Anterior cingulate cortex (tissue), 58 donors: ENCODE measurements around the gene KCNC3.
"Not testable (repeated sequence)": the region's sequence is repeated elsewhere in the genome, so short reads cannot be mapped to it uniquely, and the experiment has no call there.

Experiments used
- DNase-seq, 58 donors: peaks; one replicate each; lab custom pipeline; 2025; lab: John Stamatoyannopoulos, UW

KCNC3 gene

DNA sequence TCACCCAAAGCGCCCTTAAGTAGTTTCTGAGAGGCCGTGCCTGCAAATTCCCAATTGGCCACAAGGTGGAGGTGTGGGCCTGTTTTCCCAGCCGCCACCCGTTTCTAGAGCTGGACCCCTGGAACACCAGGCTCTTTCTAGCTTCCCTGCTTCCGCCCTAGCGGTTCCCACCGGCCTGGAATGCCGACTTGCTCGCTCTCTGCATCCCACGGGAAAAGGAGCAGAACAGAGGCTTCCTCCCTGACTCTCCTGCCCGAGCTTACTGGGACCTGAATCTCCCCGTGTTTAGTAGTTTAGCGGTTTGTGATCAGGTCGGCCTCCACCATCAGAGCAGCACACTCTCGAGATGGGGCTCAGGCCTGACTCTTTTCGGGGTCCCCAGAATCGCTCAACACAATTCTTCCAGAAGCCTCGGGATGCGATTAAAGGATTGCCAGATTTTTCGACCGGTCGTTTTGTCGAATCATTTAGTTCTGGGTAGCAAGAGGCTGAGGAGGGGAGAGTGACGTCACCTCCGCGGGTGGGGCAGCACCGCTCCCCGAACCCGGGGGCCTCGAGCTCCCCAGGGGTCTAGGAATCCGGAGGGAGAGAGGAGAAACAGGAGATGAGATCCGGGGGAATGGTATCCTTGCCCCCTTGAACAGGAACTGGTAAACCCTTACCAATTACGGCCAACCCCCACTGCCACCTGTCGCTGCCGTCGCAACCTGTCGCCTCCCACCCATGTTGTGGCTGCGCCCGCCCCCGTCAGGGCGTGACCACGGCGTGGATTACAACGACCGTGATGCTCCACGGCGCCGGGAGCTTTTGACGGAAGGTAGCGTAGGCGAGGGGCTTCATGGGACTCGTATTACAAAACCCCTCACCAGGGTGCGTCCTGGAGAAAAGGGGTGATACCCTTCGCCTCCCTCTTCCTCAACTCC lies 28.3 kb upstream of the KCNC3 start:
- peak in 56 of 58 donors; percentile 34 to 87 (median 68) for DNase-seq

DNA sequence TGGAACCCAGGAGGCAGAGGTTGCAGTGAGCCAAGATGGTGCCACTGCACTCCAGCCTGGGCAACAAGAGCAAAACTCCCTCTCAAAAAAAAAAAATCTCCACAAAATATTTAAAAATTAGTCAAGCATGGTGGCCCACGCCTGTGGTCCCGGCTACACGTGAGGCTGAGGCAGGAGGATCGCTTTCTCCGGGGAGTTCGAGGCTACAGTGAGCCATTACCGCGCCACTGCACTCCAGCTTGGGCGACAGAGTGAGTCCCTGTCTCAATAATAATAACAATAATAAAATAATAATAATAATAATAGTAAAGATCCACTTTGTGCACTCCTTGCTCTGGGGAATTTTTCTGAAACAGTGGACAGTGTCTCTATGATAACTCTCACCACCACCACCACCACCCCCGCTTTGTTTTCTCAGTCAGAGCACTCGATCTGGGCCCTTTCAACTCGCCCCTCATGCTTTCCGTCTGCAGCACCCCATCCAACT lies 27.6 kb upstream of the KCNC3 start:
- DNase-seq: no peak

DNA sequence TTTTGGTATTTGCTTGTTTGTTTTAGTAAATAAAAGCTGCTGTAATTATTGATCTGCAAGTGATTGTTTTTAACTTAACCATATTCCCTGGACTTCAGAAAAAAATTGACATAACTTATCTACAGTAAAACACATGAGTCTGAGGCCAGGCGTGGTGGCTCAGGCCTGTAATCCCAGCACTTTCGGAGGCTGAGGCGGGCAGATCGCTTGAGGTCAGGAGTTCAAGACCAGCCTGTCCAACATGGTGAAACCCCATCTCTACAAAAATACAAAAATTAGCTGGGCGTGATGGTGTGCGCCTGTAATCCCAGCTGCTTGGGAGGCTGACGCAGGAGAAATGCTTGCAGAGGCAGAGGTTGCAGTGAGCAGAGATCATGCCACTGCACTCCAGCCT lies 24.3 kb upstream of the KCNC3 start:
- DNase-seq: not testable (repeated sequence)

DNA sequence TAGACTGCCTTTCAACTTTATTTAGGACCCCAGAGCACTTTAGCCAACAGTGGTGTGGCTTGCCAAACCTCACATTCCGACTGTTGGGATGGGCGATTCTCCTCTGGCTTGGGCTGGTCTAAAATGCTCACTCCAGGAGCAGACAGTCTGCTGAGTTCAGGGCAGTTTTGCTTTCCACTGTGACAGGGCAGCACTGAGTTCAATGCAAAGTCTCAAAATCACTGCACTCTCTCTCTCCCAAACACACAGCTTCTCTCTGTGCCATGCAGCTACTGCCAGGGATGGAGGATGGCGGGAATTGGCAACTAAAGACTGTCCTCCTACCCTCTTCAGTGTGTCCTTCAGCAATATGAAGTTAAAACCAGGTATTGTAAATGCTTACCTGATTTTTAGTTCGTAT lies 23.1 kb upstream of the KCNC3 start:
- no peak for DNase-seq

DNA sequence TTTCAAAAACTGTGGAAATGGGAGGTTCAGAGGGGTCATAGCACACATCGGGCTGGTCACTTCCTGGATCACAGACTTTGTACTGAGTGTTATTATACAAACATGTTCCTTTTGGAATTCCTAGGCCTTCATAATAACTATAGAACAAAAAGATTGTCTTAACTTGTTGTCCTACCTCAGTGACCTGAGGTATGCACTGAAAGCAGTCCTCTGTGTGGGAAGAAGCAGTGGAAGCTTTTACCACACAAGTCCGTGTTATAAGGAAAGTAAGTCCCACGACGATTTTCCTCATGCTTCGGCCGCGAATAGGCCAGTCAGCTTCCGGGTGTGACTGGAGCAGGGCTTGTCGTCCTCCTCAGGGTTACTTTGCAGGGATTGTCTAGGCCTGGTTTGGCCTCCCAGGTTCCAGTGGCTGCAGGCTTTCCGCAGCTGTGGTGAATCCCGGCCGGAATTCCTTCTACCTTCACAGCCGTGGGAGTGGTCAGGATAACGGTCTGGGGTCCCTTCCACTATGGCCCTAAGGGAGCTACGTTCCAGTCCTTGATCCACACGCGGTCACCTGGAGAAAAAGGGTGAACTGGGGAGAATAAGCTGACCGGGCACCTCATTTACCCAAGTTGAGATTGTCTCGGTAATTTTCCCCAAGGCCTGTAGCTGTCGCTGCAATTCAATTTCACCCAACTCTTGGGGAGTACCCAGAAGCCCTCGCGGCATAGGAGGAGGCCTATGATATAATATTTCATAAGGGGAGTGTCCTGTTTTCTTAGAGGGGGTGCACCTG lies 20.3 kb upstream of the KCNC3 start:
- no peak for DNase-seq

DNA sequence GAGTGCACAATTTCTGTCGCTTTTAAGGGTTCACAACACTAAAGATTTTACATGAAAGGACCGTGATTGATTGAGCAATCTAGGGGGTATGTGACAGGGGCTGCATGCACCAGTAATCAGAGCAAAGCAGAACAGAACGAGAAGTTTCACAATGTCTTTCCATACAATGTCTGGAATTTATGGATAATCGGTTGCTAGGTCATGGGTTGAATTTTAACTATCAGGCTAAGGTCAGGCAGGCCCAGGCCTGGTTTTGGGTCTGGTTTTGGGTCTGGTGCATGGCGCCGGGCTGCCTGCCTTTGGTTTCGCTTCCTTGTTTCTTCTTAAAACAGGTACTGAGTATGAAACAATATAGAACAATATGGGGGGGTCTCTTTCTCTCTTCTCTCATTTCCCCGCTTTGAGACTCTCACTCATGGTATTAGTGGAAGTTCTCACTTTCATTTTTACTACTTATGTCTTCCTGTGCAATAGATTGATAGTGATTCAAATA lies 18.0 kb upstream of the KCNC3 start:
- not testable (repeated sequence) for DNase-seq

DNA sequence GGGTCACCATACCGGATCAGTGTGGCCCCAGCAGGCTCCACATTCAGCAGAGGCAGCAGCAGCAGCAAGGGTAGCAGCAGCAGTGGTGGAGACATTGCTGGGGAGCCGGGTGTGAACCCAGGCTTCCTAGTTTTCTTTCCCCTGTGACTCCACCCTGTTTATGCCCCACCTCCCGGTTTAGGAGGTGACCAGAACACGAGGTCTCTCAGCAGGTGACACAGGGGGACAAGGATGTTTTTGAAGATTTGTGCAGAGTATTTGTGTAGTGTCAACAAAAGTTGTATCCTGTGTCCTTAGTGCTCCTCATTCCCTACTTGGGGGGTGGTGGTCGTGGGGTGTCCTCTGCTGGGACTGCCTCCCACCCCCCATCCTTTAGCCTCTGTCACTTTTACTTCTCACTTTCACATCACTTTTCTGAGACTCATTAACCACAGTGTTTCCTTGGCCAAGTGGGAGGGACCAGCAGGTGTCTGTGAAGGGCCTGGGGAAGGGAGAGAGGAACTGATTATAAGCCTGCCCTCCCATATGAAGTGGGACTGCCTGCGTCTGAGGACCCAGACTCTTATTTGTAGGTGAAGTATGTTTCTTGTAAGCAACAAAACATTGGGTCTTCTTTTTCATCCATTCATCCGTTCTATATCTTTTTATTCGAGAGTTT lies 15.6 kb upstream of the KCNC3 start:
- DNase-seq: peak in 2 of 58 donors; percentile 28 to 48

DNA sequence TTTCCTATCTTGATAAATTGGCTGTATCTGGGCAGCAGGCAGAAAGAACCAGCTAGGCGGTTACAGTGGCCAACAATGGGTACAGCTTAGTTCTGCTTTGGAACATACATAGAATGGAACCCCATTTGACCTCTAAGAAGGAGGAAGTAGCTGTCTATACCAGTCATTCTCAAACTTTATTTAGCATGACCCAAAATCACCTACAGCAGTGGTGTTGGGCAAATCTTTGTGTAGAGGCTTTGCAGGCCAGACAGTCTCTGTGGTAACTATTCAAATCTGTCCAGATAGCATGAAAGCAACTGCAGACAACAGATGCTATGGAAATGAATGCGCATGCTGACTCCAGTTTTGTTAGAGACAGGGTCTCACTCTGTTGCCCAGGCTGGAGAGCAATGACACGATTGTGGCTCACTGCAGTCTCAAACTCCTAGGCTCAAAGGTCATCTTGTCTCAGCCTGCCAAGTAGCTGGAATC lies 12.0 kb upstream of the KCNC3 start:
- DNase-seq: no peak

DNA sequence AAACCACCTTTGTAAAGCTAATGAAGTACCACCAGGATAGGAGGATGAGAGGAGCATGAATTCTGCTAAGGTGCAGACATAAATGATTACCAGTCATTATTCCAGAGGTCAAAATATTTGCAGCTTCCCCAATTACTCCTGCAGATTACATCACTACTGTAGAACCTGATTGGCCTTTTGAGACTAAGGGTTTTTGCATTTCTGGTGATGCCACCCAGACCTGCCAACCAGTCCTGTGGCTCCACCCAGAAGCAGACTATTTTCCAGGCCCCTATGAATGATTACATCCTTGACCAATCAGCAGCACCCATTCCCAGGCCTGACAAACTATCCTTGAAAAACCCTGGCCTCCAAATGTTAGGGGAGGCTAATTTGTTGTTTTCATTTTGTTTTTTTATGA lies 11.2 kb upstream of the KCNC3 start:
- DNase-seq: no peak

DNA sequence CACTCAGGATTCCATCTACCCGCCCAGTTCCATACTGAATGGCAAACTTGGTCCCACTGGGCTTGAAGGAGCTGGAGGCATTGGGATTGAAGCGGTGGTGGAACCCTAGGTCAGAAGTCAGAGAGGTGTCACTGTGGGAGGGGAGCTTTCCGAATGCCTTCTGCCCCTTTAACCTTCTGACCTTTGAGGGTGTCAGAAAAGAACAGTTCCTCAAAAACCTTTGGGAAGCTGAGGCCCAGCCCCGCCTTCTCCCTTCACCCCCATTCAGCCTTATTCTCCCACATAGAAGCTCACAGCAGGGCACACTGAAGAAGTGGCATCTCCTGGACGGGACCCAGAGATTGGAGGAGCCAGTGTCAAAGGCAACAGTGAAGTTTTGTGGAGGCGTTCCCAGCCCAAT lies 7.9 kb upstream of the KCNC3 start:
- DNase-seq: not testable (repeated sequence)

DNA sequence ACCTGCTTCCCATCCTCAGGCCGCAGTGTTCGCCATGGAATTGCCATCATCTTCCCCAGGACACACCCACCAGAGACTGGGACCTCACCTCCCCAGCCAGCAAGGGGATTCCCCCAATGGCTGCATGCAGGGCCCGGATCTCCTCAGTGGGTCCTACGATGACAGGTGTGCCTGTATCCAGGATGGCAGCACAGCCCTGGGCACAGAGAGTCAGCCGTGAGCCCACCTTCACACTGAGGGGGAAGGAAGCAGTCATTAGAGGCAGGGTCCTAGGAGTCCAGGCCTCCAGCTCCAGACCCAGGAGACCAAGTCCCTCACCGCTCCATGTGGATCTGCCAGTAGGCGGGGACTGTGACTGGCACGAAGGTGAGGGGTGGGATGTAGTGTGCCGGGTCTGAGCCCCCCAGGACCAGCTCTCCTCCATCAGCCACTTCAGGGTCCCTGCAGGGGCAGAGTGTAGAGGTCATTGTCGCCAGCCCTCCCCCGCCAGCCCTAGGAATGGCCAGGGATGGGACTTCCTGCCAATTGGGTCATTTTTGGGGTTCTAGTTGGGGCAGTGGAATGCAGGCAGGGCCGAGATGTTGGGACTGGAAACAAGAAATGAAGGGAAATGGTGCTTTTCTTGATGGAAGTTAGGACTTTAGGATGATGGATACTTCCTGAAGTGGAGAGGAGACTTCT lies 5.7 kb upstream of the KCNC3 start:
- no peak for DNase-seq

DNA sequence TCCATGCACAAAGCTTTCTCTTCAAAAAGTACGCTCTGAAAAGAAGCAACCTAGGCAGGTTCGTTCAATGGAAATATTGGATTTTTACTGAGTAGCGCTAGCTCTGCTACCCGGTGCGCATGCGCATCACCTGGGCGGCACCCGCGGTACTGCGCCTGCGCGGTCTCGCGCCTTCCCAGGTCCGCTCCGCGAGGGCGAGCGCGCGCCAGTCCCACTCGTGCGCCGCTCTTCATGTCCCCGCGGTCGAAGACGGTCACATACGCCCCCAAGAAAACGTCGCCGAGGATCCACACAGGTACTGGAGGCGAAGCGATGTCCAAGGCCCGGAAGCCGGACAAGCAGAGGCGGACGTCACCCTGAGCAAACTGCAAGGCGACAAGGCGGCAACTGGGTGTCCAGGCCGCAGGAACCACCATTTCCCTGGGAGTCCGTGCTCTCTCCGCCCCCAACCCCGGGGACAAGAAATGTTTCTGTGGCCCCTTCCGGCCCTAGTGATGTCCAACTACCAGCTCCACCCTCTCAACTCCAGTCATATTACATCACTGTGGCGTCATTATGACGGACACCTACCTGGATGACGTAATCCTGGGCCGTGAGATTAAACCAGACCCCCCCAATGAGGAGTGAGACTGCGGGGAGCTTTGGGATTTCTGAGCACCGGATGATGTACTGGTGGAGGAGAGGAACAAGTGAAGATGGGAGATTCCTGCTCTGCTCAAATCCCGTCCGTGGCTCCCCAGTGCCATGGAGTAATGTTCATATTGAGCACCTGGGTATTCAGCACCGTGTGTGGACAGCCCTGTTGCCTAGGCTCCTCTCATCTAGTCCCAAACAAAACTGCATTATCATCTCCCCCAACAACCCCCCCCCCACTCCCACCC lies 4.8 kb upstream of the KCNC3 start:
- peak in 53 of 58 donors; percentile 58 to 96 (median 86) for DNase-seq

DNA sequence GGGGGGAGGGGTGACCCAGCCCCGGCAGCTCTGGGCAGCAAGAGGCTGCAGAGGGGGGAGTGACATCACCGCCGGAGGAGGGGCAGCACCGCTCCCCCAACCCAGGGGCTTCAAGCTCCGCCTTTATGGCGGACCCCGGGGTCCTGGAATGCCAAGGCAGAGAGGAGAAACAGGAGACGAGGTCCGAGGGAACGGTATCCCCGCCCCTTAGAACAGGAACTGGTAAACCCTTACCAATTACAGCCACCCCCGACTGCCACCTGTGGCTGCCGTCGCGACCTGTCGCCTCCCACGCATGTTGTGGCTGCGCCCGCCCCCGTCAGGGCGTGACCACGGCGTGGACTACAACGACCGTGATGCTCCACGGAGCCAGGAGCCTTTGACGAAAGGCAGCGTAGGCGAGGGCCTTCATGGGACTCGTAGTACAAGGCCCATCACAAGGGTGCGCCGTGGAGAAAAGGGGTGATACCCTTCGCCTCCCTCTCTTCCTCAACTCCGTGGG lies 4.1 kb upstream of the KCNC3 start:
- DNase-seq: peak; percentile 43 to 96 (median 92)

DNA sequence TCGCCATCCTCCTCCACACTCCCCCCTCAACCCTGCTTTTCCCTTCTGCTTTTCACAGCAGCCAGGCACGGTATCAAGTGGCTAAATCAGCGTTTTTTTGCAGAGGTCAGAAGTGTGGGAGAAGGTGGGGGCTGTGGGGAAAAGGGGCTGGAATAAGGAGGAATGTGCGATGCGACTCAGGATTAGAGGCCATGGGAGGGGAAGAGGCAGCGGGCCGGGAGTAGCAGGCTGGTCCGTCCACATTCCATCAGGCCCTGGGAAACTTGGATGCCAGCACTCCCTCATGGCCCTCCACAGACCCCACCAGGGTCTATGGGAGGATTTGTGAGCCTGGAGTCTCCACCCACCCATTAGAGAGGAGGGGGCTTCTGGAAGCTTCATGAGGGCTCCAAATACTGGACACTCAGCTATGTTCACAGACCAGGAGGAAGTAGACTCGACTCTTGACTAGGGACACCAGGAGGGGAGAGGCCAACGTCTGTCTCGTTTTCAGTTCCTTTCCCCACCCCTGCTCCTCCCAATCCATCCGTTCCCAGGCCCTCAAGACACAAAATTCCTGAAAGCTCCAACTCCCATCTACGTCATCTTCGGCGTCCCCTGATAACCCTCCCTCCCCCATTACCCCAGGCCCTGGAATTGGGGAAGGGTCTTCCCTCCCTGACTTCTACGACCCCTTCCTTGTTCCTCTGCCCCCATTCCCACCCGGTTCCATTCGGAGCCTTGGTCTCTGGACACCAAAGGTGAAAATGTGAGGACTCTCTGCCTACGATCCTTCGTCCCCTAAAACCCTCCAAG lies 3.3 kb upstream of the KCNC3 start:
- DNase-seq: peak in 2 of 58 donors; percentile 34 to 43

DNA sequence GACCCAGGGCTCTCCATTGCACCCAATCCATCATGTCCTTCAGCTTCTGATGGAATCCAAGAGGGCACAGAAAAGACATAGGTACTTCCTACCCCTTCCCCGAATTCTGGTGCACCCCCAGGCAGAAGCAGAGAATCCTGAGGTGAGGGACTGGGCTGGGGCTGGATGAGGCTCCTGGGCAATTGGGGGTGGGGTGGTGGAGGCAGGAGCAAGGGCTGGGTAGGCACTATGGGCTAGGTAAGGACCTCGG lies 2.7 kb upstream of the KCNC3 start:
- DNase-seq: peak in 1 of 58 donors; percentile 32

DNA sequence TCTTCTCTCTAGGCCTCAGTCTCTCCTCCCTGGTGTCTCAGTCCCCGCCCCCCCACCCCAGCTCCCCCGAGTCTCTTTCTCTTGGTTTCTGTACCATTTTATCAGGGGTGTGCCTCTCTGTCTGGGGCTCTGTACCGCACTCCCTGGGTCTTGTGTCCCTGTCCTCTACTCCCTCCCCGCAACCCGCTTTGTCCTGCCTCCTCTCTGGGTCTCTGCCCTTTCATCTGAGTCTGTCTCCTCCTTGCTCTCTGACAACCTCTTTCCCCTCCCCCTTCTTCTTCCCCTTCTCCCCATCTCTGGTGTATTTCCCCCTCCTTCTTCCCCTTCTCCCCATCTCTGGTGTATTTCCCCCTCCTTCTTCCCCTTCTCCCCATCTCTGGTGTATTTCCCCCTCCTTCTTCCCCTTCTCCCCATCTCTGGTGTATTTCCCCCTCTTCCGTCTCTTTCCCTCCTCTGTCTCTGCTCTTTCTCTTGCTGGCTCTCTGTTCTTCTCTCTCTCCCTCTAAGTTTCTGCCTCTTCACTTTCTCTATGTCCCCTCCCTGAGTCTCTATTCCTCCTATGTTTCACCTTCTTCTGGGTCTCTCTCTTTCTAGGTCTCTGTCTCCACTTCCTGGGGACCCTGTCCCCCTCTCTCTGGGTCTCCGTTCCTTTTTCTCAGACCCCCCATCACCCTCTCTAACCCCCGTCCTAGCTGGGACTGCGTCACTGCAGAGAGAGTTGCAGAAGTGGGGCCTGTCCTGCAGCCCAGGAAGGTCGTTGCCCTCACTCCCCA lies 2.2 kb upstream of the KCNC3 start:
- DNase-seq: no peak

DNA sequence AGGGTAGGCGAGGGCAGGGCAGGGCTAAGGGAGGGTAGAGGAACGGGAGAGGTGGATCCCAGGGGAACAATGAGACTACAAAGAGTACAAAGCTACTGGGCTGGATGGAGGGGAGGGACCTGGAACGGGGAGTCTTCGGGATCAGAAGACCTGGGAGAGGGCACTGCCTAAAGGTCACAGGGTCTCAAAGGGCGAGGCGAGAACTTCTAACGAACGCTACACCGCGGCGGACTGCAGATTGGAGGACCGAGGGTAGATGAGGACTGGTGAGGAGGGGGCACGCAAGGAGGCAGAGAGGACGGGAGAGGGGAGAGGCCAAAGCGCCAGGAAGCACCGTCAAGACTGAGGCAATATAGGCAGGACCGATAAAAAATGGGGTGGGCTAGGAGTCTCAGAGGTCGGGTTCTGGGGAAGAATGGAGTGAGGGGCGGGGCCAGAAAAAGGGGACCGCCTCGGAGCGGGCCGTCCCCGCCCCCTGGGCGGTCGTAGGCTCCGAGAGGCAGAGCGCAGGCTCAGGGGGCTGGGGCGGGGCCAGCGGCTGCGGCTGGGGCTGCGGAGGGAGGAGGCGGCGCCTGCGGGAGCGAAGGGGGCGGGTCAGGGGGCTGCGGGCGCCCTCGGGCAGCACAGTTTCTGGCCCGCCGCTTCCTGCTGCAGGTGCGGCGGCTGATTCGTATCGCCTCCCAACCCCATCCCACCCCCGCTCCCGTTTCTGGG lies 1.3 kb upstream of the KCNC3 start:
- peak in 57 of 58 donors; percentile 19 to 92 (median 83) for DNase-seq
